Thyroid gland (tissue), 4 donors: ENCODE results near the gene IGFBP2.

Source experiments
- CTCF ChIP-seq, 6 experiments: fragments of 200-600 bp in 3 of 6; fragments of 450-650 bp in 3 of 6; sonication (generic) in 3 of 6; IDR thresholded peaks; one replicate each; pipeline ENCODE4 v1.5.1; 2016 to 2019; ENCODE audit warnings: antibody characterized with exemption in 6 of 6, mild to moderate bottlenecking in 2 of 6, inconsistent platforms in 1 of 6, moderate library complexity in 1 of 6
- POLR2A ChIP-seq, 2 donors: fragments of 450-650 bp; IDR thresholded peaks; one replicate each; pipeline ENCODE4 v1.6.1; 2017; ENCODE audit warnings: antibody characterized with exemption in 2 of 2, mild to moderate bottlenecking in 2 of 2, moderate library complexity in 1 of 2

GRCh38 chr2:216585441-216585840 is 47.8 kb upstream of the IGFBP2 start:
- TF ChIP-seq CTCF (IDR thresholded peaks at IDR 0.05) (no peak), POLR2A (IDR thresholded peaks at IDR 0.05) (no peak)
